Activated CD4-positive, alpha-beta memory T cell treated with anti-CD3 and anti-CD28 coated beads for 36 hours (primary cell): ENCODE results near the gene ROM1. TPM values are rescaled to one million over a fixed set of nuclear protein-coding genes. Genes with fewer than 3 reads are reported as not detected.

ENCODE experiments used
- CTCF ChIA-PET: fragments of 350-600 bp; sonication (Branson Sonifier 250); formaldehyde crosslinking; loops from one replicate; lab custom pipeline; 2021; ENCODE audit warnings: antibody characterized with exemption, inconsistent platforms; lab: Charles Lee
- POLR2A ChIA-PET: fragments of 350-600 bp; sonication (Branson Sonifier 250); formaldehyde crosslinking; loops from one replicate; lab custom pipeline; 2021; ENCODE audit warnings: antibody characterized with exemption; lab: Charles Lee
- DNase-seq: peaks from one replicate; pipeline ENCODE4 v3.0.0-alpha.2; 2020
- H3K27ac Mint-ChIP-seq: one replicate; pipeline ENCODE4 v1.8.0; 2021; ENCODE audit warnings: mixed read lengths
- H3K27me3 Mint-ChIP-seq: one replicate; pipeline ENCODE4 v1.8.0; 2021; ENCODE audit warnings: mixed read lengths
- H3K36me3 Mint-ChIP-seq: one replicate; pipeline ENCODE4 v1.8.0; 2021; ENCODE audit warnings: mixed read lengths
- H3K4me1 Mint-ChIP-seq: one replicate; pipeline ENCODE4 v1.8.0; 2021; ENCODE audit warnings: low read depth, mixed read lengths
- H3K4me3 Mint-ChIP-seq: one replicate; pipeline ENCODE4 v1.8.0; 2021; ENCODE audit warnings: mild to moderate bottlenecking, mixed read lengths
- H3K9me3 Mint-ChIP-seq: one replicate; pipeline ENCODE4 v1.8.0; 2021; ENCODE audit warnings: mixed read lengths
- intact Hi-C: fragments of 100-400 bp; cut with micrococcal nuclease; formaldehyde crosslinking; loops from one replicate; pipeline ENCODE4 v1.15.1; 2023
- total RNA-seq, 2 experiments: library from RNA; stranded (reverse); gene quantifications; one replicate each; pipeline ENCODE4 v1.2.3, GENCODE V29; 2021

The ROM1 gene
- total RNA-seq, 2 experiments from 2014 or later: 1.1 to 1.5 TPM

DNA sequence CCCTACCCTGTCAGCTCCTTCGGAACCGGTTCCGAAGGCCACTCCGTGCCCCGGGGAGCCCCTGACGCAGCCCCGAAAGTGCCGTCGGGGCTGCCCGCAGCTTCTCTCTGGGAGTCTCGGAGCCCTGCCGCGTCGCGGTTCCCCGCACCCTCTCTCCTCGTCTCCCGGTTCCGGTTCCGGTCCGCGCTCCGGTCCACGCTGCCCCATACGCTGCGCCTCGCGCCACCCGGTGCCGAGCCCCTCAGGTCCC is 12.0 kb upstream of the ROM1 start:
- no peaks in the 10 kb centered on the region for H3K27me3 Mint-ChIP-seq
- intact Hi-C loops: loop anchor here (1.0 to 2.0 kb wide), 2 partner anchors 64 to 108 kb away; partner anchors contain the start of genes C11orf98 and CSKMT
- no peaks in the 10 kb centered on the region for H3K9me3 Mint-ChIP-seq
- peaks cover 53% of the 10 kb centered on the region for H3K4me1 Mint-ChIP-seq
- H3K4me3 Mint-ChIP-seq: peak overlapping the region; percentile 81
- CTCF ChIA-PET: interaction anchor here (0.9 to 3.2 kb wide), 8 partner anchors 9 to 208 kb away, joined by 3 to 44 read pairs (median 6); partner anchors contain the start of genes B3GAT3, EML3, HNRNPUL2 and ROM1
- POLR2A ChIA-PET: interaction anchor here (0.7 to 5.9 kb wide), 18 partner anchors 9 to 280 kb away, joined by 3 to 55 read pairs (median 6); partner anchors contain the start of genes B3GAT3, C11orf98, CSKMT and EEF1G
- H3K36me3 Mint-ChIP-seq: peaks cover 64% of the 10 kb centered on the region
- DNase-seq: peak; percentile 59
- peak overlapping the region; percentile 97 for H3K27ac Mint-ChIP-seq

DNA sequence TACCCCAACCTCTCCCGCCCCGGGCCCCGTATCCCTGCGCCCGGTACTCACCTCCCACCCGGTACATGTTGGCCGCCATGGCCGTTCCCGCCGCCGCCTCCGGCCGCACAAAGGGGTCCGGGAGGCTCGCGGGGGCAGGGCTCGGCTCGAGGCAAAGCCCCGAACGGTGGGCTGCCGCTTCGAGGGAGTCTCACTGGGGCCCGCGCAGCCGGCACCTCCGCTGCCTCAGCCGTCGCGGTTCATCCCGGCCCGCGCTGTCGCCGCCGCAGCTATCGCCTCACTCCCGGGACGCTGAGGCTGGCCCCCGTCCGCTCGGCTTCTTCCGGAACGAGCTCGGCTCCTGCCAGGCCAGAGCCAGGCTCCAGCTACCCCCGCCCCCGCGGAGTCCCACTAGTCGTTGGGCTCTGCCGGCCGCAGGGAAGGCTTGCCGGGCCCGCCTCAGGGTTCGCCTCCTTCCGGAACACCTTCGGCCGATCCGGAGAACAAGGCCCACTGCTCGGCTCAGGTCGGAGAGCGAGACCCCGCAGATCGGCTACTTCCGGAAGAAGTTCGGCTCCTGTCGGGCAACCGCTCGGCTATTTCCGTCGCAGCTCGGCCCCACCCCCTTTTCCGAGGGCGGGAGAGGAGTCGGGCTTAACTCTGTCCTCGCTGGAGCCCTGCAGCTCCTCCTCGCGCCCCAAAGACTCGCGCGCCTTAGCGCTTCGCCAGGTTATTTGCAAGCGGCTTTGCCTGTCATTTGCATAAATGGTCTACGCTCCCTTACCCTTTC is 11.5 kb upstream of the ROM1 start, which contains the start of gene MTA2:
Gene MTA2, minus strand, starts transcription at position 494 of the 769 bp plus-strand sequence. Its CDS starts 415 bp downstream, at position 79.
- peak within 1 kb of the TSS; percentile 97 for H3K27ac Mint-ChIP-seq
- peak within 1 kb of the TSS; percentile 81 for H3K4me3 Mint-ChIP-seq
- no peaks in the 10 kb centered on the region for H3K9me3 Mint-ChIP-seq
- H3K4me1 Mint-ChIP-seq: peaks cover 56% of the 10 kb centered on the region
- POLR2A ChIA-PET: interaction anchor here (0.7 to 5.9 kb wide), 18 partner anchors 10 to 279 kb away, joined by 3 to 55 read pairs (median 6); partner anchors contain the start of genes B3GAT3, C11orf98, CSKMT and EEF1G
- DNase-seq: peak; percentile 100
- H3K27me3 Mint-ChIP-seq: no peaks in the 10 kb centered on the region
- intact Hi-C loops: loop anchor here (1.0 to 2.0 kb wide), 2 partner anchors 63 to 108 kb away; partner anchors contain the start of genes C11orf98 and CSKMT
- peaks cover 64% of the 10 kb centered on the region for H3K36me3 Mint-ChIP-seq
- CTCF ChIA-PET: interaction anchor here (0.7 to 3.2 kb wide), 8 partner anchors 9 to 209 kb away, joined by 3 to 44 read pairs (median 7); partner anchors contain the start of genes B3GAT3, EML3, HNRNPUL2 and ROM1

DNA sequence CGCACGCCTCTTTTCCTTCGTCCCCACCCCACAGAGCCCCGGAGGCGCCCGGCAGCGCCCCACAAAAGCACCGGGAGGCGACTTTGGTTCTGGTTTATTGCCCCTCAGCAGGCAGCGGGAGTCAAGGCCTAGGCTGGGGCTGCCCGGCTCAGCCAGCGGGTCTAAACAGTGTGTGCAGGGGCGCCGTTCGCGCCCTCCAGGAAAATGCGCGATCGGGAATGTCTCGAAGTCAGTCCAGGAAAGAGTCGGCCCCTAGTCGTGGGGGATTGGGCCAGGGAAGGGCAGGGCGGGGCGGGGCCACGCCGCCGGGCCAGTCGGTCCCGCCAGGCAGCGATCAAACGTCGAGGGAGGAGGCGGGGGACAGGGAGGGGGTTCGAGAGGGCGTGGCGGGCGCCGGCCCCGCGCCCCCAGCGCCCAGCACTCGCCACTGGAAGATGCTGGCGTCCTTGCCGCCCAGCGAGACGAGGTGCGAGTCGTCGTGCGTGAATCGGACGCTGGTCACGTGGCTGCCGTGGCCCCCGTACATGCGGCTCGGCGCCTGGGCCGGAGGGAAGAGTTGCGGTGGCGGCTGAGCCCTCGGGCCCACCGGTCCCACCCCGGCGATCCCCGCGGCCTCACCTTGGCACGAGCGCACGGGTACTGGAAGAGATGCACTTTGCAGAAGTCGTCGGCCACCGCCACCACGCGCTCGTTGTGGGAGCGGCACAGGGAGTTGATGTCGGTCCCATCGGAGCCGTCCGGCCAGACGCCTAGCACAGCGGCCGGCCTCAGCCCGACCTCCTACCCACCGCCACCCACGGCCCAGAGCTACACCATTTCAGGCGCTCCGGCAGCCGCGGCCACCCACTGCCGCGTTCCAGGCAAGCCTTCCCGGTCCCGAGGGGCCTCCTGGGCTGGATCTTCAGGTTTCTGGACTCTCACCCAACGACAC is 10.7 kb upstream of the ROM1 start:
- H3K27ac Mint-ChIP-seq: peak overlapping the region; percentile 97
- CTCF ChIA-PET: interaction anchor here (0.7 to 3.2 kb wide), 7 partner anchors 9 to 210 kb away, joined by 3 to 44 read pairs (median 8); partner anchors contain the start of genes B3GAT3, EML3, ROM1 and TUT1
- POLR2A ChIA-PET: interaction anchor here (0.7 to 5.9 kb wide), 18 partner anchors 9 to 253 kb away, joined by 3 to 55 read pairs (median 6); partner anchors contain the start of genes B3GAT3, C11orf98, CSKMT and EEF1G
- no peaks in the 10 kb centered on the region for H3K9me3 Mint-ChIP-seq
- no peaks in the 10 kb centered on the region for H3K27me3 Mint-ChIP-seq
- peak; percentile 39 for DNase-seq
- peak overlapping the region; percentile 81 for H3K4me3 Mint-ChIP-seq
- H3K4me1 Mint-ChIP-seq: peaks cover 51% of the 10 kb centered on the region
- intact Hi-C loops: no loop called here
- peaks cover 63% of the 10 kb centered on the region for H3K36me3 Mint-ChIP-seq

DNA sequence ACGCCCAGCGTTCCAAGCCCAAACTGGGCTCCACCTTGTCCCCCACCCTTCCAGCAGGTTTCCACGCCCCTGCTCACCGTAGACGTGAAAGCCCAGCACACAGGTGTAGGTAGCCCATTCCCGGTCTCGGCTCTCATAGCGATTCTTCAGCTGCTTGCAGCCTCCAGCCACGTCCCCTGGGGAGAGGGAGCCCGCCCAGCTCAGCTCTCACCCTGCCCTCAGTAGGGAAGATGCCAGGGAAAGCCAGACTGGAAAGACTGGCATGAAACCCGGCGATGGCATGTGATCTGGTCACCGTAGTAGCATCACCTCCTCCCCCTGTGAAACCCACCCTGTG is 10.0 kb upstream of the ROM1 start:
- H3K27ac Mint-ChIP-seq: no peak overlapping the region
- POLR2A ChIA-PET: interaction anchor here (1.0 to 5.9 kb wide), 3 partner anchors 8 to 238 kb away, joined by 3 to 38 read pairs (median 3); partner anchors contain the start of genes EML3, ROM1 and TUT1
- no peaks in the 10 kb centered on the region for H3K9me3 Mint-ChIP-seq
- peak overlapping the region; percentile 4 for H3K4me3 Mint-ChIP-seq
- H3K4me1 Mint-ChIP-seq: peaks cover 50% of the 10 kb centered on the region
- CTCF ChIA-PET: interaction anchor here (3.0 to 3.2 kb wide), 2 partner anchors 8 to 11 kb away, joined by 29 to 44 read pairs; partner anchors contain the start of gene TUT1
- no peak for DNase-seq
- H3K36me3 Mint-ChIP-seq: peaks cover 62% of the 10 kb centered on the region
- H3K27me3 Mint-ChIP-seq: no peaks in the 10 kb centered on the region
- intact Hi-C loops: no loop called here

DNA sequence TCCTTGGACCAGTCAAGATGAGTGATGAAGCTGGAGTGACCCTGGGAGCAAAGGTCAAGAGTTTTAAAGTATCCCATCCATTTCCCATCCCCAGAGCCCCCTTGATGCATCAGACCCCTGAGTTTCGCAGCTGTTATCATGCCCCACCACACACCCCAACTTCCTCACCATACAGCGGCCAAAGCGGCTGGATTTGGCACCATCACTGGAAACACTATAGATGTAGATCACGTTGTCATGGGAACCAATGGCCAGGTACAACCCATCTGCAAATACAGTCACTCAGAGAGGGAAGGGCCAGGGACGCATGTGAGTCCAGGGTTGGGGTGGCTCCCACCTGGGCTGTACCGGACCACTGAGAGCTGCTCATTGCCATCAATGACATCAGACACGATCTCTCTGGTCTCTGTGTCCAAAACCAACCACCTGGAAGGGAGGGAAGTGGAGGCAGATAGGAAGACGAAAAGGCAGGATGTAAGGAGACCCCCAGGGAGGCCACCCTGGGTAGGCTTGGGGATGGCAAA is 9.2 kb upstream of the ROM1 start:
- no peak for DNase-seq
- Mint-ChIP-seq H3K4me3 (no peak overlapping the region), H3K27me3 (no peaks in the 10 kb centered on the region), H3K4me1 (peaks cover 47% of the 10 kb centered on the region), H3K27ac (peak overlapping the region; percentile 7), H3K36me3 (peaks cover 55% of the 10 kb centered on the region), H3K9me3 (no peaks in the 10 kb centered on the region)
- intact Hi-C loops: no loop called here
- ChIA-PET CTCF (no interaction called here), POLR2A (interaction anchor here (1.4 to 5.9 kb wide), 2 partner anchors 8 to 237 kb away, joined by 3 to 38 read pairs; partner anchors contain the start of genes EML3 and ROM1)

DNA sequence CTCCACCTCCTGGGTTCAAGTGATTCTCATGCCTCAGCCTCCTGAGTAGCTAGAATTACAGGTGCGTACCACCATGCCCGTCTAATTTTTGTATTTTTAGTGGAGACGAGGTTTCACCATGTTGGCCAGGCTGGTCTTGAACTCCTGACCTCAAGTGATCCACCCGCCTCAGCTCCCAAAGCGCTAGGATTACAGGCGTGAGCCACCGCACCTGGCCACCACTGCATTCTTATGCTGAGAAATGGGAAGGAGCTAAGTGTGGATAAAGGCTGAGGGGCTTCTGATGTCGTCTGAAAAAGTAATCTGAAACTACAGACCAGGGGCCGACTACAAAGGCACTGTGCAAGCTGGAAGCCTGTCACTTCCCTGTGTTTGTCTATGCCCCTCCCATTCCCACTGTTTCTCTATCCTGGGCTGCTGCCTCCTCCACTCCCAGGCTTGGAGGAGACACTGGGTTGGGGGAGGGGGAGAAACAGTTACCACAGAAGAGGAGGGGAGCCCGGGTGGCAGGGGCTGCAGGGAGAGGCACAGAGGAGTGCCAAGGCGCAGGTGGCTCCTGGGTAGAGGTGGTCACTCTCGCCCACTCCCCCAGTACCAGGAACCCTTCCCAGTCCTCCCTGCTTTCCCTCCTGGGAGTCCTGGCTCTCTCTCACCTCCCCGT is 8.5 kb upstream of the ROM1 start:
- intact Hi-C loops: no loop called here
- Mint-ChIP-seq H3K9me3 (no peaks in the 10 kb centered on the region), H3K36me3 (peaks cover 55% of the 10 kb centered on the region), H3K27ac (no peak overlapping the region), H3K4me1 (peaks cover 42% of the 10 kb centered on the region), H3K4me3 (no peak overlapping the region), H3K27me3 (no peaks in the 10 kb centered on the region)
- no peak for DNase-seq
- ChIA-PET CTCF (no interaction called here), POLR2A (no interaction called here)

DNA sequence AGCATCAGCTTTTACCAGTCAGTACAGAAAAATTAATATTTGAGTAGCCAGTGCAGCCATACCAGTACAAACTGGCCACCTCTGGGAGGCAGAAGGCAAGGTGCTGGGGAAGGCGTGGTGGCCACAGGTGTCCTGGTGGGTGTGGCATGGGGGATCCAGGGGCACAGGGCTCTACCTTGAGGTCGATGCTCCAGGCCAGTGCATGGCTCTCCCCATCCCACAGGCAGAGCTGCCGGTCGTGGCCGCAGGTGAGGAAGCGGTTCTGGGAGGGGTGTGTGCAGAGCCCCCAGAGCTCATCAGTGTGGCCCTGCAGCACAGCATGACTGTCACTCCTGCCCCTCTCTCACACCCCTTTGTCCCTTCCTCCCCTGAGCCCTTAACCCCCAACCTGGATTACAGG is 7.6 kb upstream of the ROM1 start:
- no peak for DNase-seq
- intact Hi-C loops: no loop called here
- no peak overlapping the region for H3K27ac Mint-ChIP-seq
- H3K4me3 Mint-ChIP-seq: no peak overlapping the region
- ChIA-PET POLR2A (interaction anchor here (0.6 to 1.2 kb wide), 2 partner anchors 10 to 14 kb away, joined by 3 read pairs; partner anchors contain the start of gene TUT1), CTCF (no interaction called here)
- H3K36me3 Mint-ChIP-seq: peaks cover 55% of the 10 kb centered on the region
- H3K4me1 Mint-ChIP-seq: peaks cover 41% of the 10 kb centered on the region
- no peaks in the 10 kb centered on the region for H3K9me3 Mint-ChIP-seq
- no peaks in the 10 kb centered on the region for H3K27me3 Mint-ChIP-seq

DNA sequence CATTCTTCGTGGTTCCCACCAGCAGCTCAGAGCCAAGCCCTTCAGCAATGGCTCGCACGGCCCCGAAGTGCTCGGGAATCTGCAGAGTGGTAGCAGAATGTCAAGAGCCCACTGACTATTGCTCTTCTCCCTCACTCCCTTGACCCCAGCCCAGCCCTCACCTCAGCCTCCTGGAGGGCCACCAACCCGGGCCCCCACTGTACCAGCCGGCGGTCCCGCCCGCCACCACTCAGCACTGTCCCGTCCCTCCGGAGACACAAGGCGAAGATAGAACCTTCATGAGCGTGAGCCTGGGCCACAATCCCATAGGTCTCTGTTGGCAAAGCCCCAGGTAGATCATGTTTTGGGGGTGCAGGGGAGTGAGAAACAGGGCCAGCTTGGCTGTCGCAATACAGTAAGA is 7.2 kb upstream of the ROM1 start:
- no peak for DNase-seq
- Mint-ChIP-seq H3K4me3 (no peak overlapping the region), H3K9me3 (no peaks in the 10 kb centered on the region), H3K36me3 (peaks cover 52% of the 10 kb centered on the region), H3K4me1 (peaks cover 46% of the 10 kb centered on the region), H3K27me3 (no peaks in the 10 kb centered on the region), H3K27ac (peak overlapping the region; percentile 5)
- intact Hi-C loops: no loop called here
- POLR2A ChIA-PET: interaction anchor here (1.2 kb wide), 1 partner anchor 15 kb away, joined by 3 read pairs; the partner anchor contains the start of gene TUT1
- CTCF ChIA-PET: no interaction called here

DNA sequence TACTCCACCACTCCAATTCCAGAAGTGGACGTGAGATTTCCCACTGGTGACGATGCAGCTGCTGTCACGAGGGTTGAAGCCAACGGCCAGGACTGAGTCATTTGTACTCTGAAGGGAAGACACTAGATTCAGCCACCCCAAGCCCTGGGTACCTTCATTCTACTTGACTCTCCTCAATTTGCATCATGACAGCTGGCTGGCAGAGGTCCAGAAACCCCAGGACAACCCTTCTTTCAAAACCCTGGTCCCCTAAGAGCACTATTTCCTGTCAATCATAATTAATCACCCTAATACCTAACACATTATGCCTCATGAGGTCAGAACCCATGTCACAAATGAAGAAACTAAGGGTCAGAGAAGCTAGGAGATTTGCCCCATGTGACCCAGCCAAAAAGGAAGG is 5.3 kb upstream of the ROM1 start:
- peak overlapping the region; percentile 32 for H3K27ac Mint-ChIP-seq
- POLR2A ChIA-PET: no interaction called here
- peaks cover 54% of the 10 kb centered on the region for H3K36me3 Mint-ChIP-seq
- H3K9me3 Mint-ChIP-seq: no peaks in the 10 kb centered on the region
- CTCF ChIA-PET: interaction anchor here (0.7 to 2.6 kb wide), 2 partner anchors 15 to 87 kb away, joined by 3 to 9 read pairs; no protein-coding TSS in a partner anchor
- no peak for DNase-seq
- no peak overlapping the region for H3K4me3 Mint-ChIP-seq
- peaks cover 46% of the 10 kb centered on the region for H3K4me1 Mint-ChIP-seq
- no peaks in the 10 kb centered on the region for H3K27me3 Mint-ChIP-seq
- intact Hi-C loops: no loop called here

DNA sequence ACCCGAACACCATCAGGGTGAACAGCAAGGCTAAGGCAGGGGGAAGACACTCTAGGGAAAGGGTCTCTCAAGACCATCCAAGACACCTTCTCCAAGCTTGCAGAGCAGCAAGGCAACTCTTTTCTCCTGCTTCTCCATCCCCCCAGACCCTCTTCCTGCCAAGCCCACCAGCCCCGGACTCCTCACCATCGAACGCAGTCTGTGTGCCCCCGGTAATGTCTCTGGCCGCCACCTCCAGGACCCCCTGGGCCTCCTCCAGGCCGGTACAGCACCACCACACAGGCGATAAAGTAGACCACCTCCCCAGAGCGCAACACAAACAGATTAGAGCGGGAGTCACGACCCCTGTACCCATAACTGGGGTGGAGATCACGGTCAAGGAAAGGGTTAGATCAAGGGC is 4.3 kb upstream of the ROM1 start:
- no peak for DNase-seq
- Mint-ChIP-seq H3K9me3 (no peaks in the 10 kb centered on the region), H3K4me3 (no peak overlapping the region), H3K36me3 (peaks cover 47% of the 10 kb centered on the region), H3K27ac (no peak overlapping the region), H3K27me3 (no peaks in the 10 kb centered on the region), H3K4me1 (peaks cover 41% of the 10 kb centered on the region)
- ChIA-PET POLR2A (interaction anchor here (0.7 kb wide), 1 partner anchor 66 kb away, joined by 3 read pairs; no protein-coding TSS in a partner anchor), CTCF (interaction anchor here (2.6 kb wide), 1 partner anchor 86 kb away, joined by 9 read pairs; no protein-coding TSS in a partner anchor)
- intact Hi-C loops: no loop called here
